ENCODE measurements around the gene FER1L5. TPM values are rescaled to one million over a fixed set of nuclear protein-coding genes. Genes with fewer than 3 reads are reported as not detected.

The FER1L5 gene
- total and polyA plus RNA-seq, 8 donors = 0.29 to 1.1 (median 0.79) TPM

DNA sequence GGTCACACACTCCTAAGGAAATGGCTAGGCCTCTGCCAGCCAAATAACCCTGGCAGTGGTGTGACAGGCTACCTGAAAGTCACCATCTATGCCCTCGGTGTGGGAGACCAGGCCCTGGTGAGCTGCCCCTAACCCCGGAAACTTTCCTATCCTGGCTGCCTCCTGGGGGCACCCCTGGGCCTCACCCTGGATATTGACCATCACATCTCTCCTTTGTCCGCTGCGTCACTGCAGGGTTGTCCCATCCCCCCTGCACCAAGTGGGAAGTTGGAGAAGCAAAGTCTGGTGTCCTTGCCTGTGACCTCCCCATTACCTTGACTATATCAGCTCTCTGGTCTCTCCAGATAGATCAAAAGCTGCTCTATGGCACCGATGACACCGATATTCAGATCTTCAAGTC, 18.8 kb downstream of the FER1L5 start:
- H3K4me3 ChIP-seq = no peak overlapping the region
- no peak for ATAC-seq
- DNase-seq = no peak
- no peaks in the 10 kb centered on the region for H3K27me3 ChIP-seq
- no peaks in the 10 kb centered on the region for H3K36me3 ChIP-seq
- H3K9me3 ChIP-seq = peaks cover 0 to 5% of the 10 kb centered on the region in 2 donors
- TF ChIP-seq, protein P1, sequence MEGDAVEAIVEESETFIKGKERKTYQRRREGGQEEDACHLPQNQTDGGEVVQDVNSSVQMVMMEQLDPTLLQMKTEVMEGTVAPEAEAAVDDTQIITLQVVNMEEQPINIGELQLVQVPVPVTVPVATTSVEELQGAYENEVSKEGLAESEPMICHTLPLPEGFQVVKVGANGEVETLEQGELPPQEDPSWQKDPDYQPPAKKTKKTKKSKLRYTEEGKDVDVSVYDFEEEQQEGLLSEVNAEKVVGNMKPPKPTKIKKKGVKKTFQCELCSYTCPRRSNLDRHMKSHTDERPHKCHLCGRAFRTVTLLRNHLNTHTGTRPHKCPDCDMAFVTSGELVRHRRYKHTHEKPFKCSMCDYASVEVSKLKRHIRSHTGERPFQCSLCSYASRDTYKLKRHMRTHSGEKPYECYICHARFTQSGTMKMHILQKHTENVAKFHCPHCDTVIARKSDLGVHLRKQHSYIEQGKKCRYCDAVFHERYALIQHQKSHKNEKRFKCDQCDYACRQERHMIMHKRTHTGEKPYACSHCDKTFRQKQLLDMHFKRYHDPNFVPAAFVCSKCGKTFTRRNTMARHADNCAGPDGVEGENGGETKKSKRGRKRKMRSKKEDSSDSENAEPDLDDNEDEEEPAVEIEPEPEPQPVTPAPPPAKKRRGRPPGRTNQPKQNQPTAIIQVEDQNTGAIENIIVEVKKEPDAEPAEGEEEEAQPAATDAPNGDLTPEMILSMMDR (IDR thresholded peaks at IDR 0.05) = no peak
- H3K4me1 ChIP-seq = peaks cover 7 to 23% of the 10 kb centered on the region in 2 donors
- intact Hi-C loops (cut with DNase I) = no loop called here
- H3K27ac ChIP-seq = no peak overlapping the region

DNA sequence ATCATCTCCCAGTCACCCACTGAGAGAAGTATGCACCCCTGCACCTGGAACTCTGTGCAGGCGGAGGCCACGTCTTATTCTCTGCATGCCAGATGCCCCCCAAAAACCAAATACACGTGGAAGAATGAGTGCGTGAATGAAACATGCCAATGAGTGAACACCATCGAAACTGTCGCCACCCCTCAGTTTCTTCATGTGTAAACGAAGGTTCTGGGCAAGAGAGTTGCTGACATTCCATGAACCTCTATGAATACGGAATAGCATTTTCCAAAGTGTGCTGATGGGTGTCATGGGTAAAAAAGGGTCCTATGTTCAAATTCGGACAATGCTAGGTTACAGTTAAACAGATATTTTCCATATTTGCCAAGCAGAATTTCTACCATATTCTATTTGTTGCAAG, 19.8 kb downstream of the FER1L5 start:
- peaks cover 0 to 5% of the 10 kb centered on the region in 2 donors for H3K9me3 ChIP-seq
- H3K4me1 ChIP-seq = peaks cover 7 to 17% of the 10 kb centered on the region in 2 donors
- ATAC-seq = no peak
- TF ChIP-seq, protein P1 (IDR thresholded peaks at IDR 0.05) = no peak
- DNase-seq = no peak
- no peaks in the 10 kb centered on the region for H3K27me3 ChIP-seq
- intact Hi-C loops (cut with DNase I) = no loop called here
- no peak overlapping the region for H3K27ac ChIP-seq
- no peaks in the 10 kb centered on the region for H3K36me3 ChIP-seq
- no peak overlapping the region for H3K4me3 ChIP-seq

DNA sequence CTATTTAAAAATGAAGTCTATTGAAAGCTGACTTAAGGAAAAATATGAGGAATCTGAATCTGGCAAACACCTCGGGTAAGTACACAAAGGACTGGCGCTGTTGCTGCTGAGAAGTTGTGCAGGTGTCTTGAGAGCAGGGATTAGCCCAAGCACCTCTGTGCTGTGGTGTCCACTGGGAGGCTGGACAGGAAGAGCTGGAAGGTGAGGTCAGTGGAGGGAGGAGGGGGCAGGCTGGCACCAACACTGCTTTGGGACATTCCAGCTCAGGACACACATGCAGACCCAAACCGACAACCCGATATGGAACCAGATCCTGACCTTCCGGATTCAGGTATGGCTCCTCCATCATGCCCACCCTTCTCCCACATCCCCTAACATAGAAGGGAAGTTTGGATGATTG, 20.6 kb downstream of the FER1L5 start:
- DNase-seq (peak in 1 of 4 donors; percentile 21), ATAC-seq (peak; percentile 24)
- peak overlapping the region in 1 of 2 donors; percentile 19 for H3K27ac ChIP-seq
- H3K9me3 ChIP-seq = peaks cover 0 to 5% of the 10 kb centered on the region in 2 donors
- H3K36me3 ChIP-seq = no peaks in the 10 kb centered on the region
- H3K4me3 ChIP-seq = no peak overlapping the region
- peaks cover 7 to 17% of the 10 kb centered on the region in 2 donors for H3K4me1 ChIP-seq
- TF ChIP-seq, protein P1 (IDR thresholded peaks at IDR 0.05) = no peak
- intact Hi-C loops (cut with DNase I) = no loop called here
- no peaks in the 10 kb centered on the region for H3K27me3 ChIP-seq

DNA sequence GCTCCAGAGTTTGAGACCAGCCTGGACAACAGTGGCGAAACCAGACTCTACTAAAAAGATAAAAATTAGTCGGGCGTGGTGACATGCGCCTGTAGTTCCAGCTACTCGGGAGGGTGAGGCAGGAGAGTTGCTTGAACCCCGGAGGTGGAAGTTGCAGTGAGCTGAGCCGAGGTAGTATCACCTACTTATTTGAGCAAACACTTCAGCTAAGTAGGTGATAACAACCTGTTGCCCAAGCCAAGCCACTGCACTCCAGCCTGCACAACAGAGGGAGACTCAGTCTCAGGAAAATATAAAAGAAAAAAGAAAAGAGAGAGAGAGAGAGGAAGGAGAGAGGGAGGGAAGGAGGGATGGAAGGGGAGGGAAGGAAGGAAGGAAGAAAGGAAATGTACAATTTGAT, 21.3 kb downstream of the FER1L5 start:
- ATAC-seq (peak; percentile 78), DNase-seq (peak in 1 of 4 donors; percentile 54)
- H3K9me3 ChIP-seq = peaks cover 0 to 5% of the 10 kb centered on the region in 2 donors
- peak overlapping the region in 1 of 2 donors; percentile 66 for H3K27ac ChIP-seq
- no peaks in the 10 kb centered on the region for H3K36me3 ChIP-seq
- H3K27me3 ChIP-seq = no peaks in the 10 kb centered on the region
- H3K4me3 ChIP-seq = no peak overlapping the region
- TF ChIP-seq, protein P1 (IDR thresholded peaks at IDR 0.05) = no peak
- intact Hi-C loops (cut with DNase I) = no loop called here
- peaks cover 7 to 17% of the 10 kb centered on the region in 2 donors for H3K4me1 ChIP-seq

DNA sequence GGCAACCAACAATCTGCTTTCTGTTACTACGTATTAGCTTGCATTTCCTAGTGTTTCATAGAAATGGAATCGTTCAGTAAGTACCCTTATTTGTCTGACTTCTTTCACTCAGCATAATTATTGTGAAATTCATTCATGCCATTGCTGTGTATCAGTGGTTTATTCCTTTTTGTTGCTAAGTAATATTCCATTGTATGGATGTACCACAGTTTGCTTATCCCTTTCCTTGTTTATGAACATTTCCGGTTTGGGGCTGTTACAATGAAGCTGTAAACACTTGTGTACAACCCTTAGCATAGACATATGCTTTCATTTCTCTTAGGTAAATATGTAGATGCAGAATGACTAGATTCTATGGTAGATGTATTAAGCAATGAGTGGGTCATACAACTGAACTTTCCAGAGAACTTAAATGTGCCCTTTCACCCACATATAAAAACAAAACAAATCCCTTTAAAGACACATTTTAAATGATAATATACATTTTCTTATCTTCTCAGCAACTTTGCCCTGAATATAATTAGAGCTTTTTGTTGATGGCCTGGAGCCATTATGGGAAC, 21.9 kb downstream of the FER1L5 start:
- TF ChIP-seq, protein P1 (IDR thresholded peaks at IDR 0.05) = no peak
- Histone ChIP-seq H3K36me3 (no peaks in the 10 kb centered on the region), H3K9me3 (peaks cover 0 to 5% of the 10 kb centered on the region in 2 donors), H3K27ac (peak overlapping the region; percentile 65 to 66), H3K4me3 (no peak overlapping the region), H3K27me3 (no peaks in the 10 kb centered on the region), H3K4me1 (peaks cover 7 to 17% of the 10 kb centered on the region in 2 donors)
- DNase-seq (no peak), ATAC-seq (peak; percentile 8)
- intact Hi-C loops (cut with DNase I) = no loop called here
